H9 (cell line): ENCODE measurements around the gene SPATS2. TPM values are rescaled to one million over a fixed set of nuclear protein-coding genes. Genes with fewer than 3 reads are reported as not detected.

Experiments
- DNase-seq: peaks from one replicate; pipeline ENCODE4 v3.0.0-alpha.2; 2017
- H2AFZ ChIP-seq: one replicate; pipeline ENCODE4 v1.6.1; 2013; ENCODE audit warnings: mild to moderate bottlenecking, low read length, control low read depth, moderate library complexity
- H2AK5ac ChIP-seq: 2 replicates; pipeline ENCODE4 v1.6.1; 2013; ENCODE audit warnings: low read length, control low read depth, mixed read lengths; ENCODE audit not compliant: insufficient read length
- H2BK120ac ChIP-seq: one replicate; pipeline ENCODE4 v1.6.1; 2013; ENCODE audit warnings: low read depth, mild to moderate bottlenecking, low read length, control low read depth, inconsistent platforms; ENCODE audit not compliant: poor library complexity, severe bottlenecking
- H2BK12ac ChIP-seq: 2 replicates; pipeline ENCODE4 v1.6.1; 2013; ENCODE audit warnings: low read length, control low read depth, mixed read lengths, low read depth; ENCODE audit not compliant: insufficient read length
- H2BK15ac ChIP-seq: 2 replicates; pipeline ENCODE4 v1.6.1; 2013; ENCODE audit warnings: low read depth, low read length, control low read depth
- H2BK20ac ChIP-seq: one replicate; pipeline ENCODE4 v1.6.1; 2013; ENCODE audit warnings: low read depth, mild to moderate bottlenecking, low read length, control low read depth, inconsistent platforms; ENCODE audit not compliant: poor library complexity, severe bottlenecking
- H2BK5ac ChIP-seq: 2 replicates; pipeline ENCODE4 v1.6.1; 2013; ENCODE audit warnings: low read length, control low read depth, mixed read lengths; ENCODE audit not compliant: insufficient read length
- H3K14ac ChIP-seq: 2 replicates; pipeline ENCODE4 v1.6.1; 2013; ENCODE audit warnings: low read length, control low read depth; ENCODE audit not compliant: insufficient read depth
- H3K18ac ChIP-seq: 2 replicates; pipeline ENCODE4 v1.6.1; 2013; ENCODE audit warnings: low read depth, mild to moderate bottlenecking, mixed read lengths, low read length, control low read depth; ENCODE audit not compliant: insufficient read length
- H3K23ac ChIP-seq: 2 replicates; pipeline ENCODE4 v1.6.1; 2013; ENCODE audit warnings: low read length, control low read depth, mixed read lengths, low read depth; ENCODE audit not compliant: insufficient read length
- H3K23me2 ChIP-seq: 2 replicates; pipeline ENCODE4 v1.6.1; 2013; ENCODE audit warnings: low read depth, mild to moderate bottlenecking, mixed read lengths, low read length, control low read depth; ENCODE audit not compliant: insufficient read length, poor library complexity, severe bottlenecking
- H3K27ac ChIP-seq: 2 replicates; pipeline ENCODE4 v1.5.1; 2013; ENCODE audit warnings: low read length, control low read depth, mixed read lengths, low read depth; ENCODE audit not compliant: insufficient read length
- H3K27me3 ChIP-seq: 2 replicates; pipeline ENCODE4 v1.6.1; 2013; ENCODE audit warnings: low read length, control low read depth, inconsistent platforms; ENCODE audit not compliant: insufficient read depth
- H3K4ac ChIP-seq: 2 replicates; pipeline ENCODE4 v1.6.1; 2013; ENCODE audit warnings: low read depth, mild to moderate bottlenecking, control low read depth, inconsistent platforms, low read length, moderate library complexity
- H3K4me1 ChIP-seq: 2 replicates; pipeline ENCODE4 v1.6.1; 2013; ENCODE audit warnings: low read length, control low read depth, inconsistent platforms; ENCODE audit not compliant: insufficient read depth
- H3K4me2 ChIP-seq: 2 replicates; pipeline ENCODE4 v1.6.1; 2013; ENCODE audit warnings: low read length, control low read depth, mixed read lengths; ENCODE audit not compliant: insufficient read length, insufficient read depth
- H3K56ac ChIP-seq: 2 replicates; pipeline ENCODE4 v1.6.1; 2013; ENCODE audit warnings: low read depth, mild to moderate bottlenecking, mixed read lengths, low read length, control low read depth; ENCODE audit not compliant: insufficient read length
- H3K79me1 ChIP-seq: 2 replicates; pipeline ENCODE4 v1.6.1; 2013; ENCODE audit warnings: low read depth, mild to moderate bottlenecking, moderate library complexity, low read length, control low read depth, inconsistent platforms; ENCODE audit not compliant: insufficient read depth, poor library complexity, severe bottlenecking
- H3K79me2 ChIP-seq: 2 replicates; pipeline ENCODE4 v1.6.1; 2013; ENCODE audit warnings: low read length, control low read depth, inconsistent platforms; ENCODE audit not compliant: insufficient read depth
- H3K9ac ChIP-seq: 2 replicates; pipeline ENCODE4 v1.6.1; 2013; ENCODE audit warnings: low read length, control low read depth, mixed read lengths; ENCODE audit not compliant: insufficient read length; ENCODE audit errors: extremely low read depth
- H3K9me3 ChIP-seq: one replicate; pipeline ENCODE4 v1.6.1; 2013; ENCODE audit warnings: low read depth, low read length, inconsistent platforms; ENCODE audit not compliant: control insufficient read depth
- H3T11ph ChIP-seq: one replicate; pipeline ENCODE4 v1.6.1; 2013; ENCODE audit warnings: mild to moderate bottlenecking, low read length, control low read depth, inconsistent platforms
- H4K20me1 ChIP-seq: one replicate; pipeline ENCODE4 v1.6.1; 2013; ENCODE audit not compliant: control insufficient read depth, insufficient read length, insufficient read depth
- H4K5ac ChIP-seq: 2 replicates; pipeline ENCODE4 v1.6.1; 2013; ENCODE audit warnings: low read depth, mild to moderate bottlenecking, mixed read lengths, low read length, control low read depth; ENCODE audit not compliant: insufficient read length
- H4K8ac ChIP-seq: replicated peaks from 2 replicates; pipeline ENCODE4 v1.6.1; 2013; ENCODE audit warnings: low read length, control low read depth, mixed read lengths, low read depth; ENCODE audit not compliant: insufficient read length
- H4K91ac ChIP-seq: 2 replicates; pipeline ENCODE4 v1.6.1; 2013; ENCODE audit warnings: low read depth, mild to moderate bottlenecking, moderate library complexity, mixed read lengths, low read length, control low read depth; ENCODE audit not compliant: insufficient read length
- H3K27ac Mint-ChIP-seq, 3 experiments: 2 replicates in 2 of 3; 3 replicates in 1 of 3; pipeline ENCODE4 v1.8.0; 2020 to 2021; ENCODE audit warnings: mixed read lengths in 3 of 3, mild to moderate bottlenecking in 1 of 3, moderate library complexity in 1 of 3
- H3K27me3 Mint-ChIP-seq: 2 replicates; pipeline ENCODE4 v1.8.0; 2021; ENCODE audit warnings: low read depth, mild to moderate bottlenecking, moderate library complexity, mixed read lengths
- H3K36me3 Mint-ChIP-seq, 3 experiments: 2 replicates in 2 of 3; 3 replicates in 1 of 3; pipeline ENCODE4 v1.8.0; 2020 to 2021; ENCODE audit warnings: low read depth in 3 of 3, mixed read lengths in 3 of 3; ENCODE audit not compliant: insufficient read depth in 1 of 3
- H3K4me1 Mint-ChIP-seq, 2 experiments: 2 replicates each; pipeline ENCODE4 v1.8.0; 2020; ENCODE audit warnings: mixed read lengths in 2 of 2
- H3K4me3 Mint-ChIP-seq, 2 experiments: 2 replicates in 1 of 2; 3 replicates in 1 of 2; pipeline ENCODE4 v1.8.0; 2020 to 2021; ENCODE audit warnings: mild to moderate bottlenecking in 2 of 2, mixed read lengths in 2 of 2, moderate library complexity in 1 of 2
- H3K9me3 Mint-ChIP-seq, 2 experiments: 2 replicates in 1 of 2; 3 replicates in 1 of 2; pipeline ENCODE4 v1.8.0; 2020; ENCODE audit warnings: mild to moderate bottlenecking in 2 of 2, mixed read lengths in 2 of 2, moderate library complexity in 1 of 2
- WGBS: extraction: QIAGEN DNeasy Blood & Tissue Kit; methylation state at CpG from one replicate; pipeline ENCODE4 v1.1.7; 2013; ENCODE audit warnings: missing lambda C conversion rate, low lambda C conversion rate, mixed read lengths; ENCODE audit not compliant: insufficient read length; ENCODE audit errors: extremely low coverage; 5-methylcytosine and 5-hydroxymethylcytosine counted together
- total RNA-seq: library from RNA; stranded (reverse); gene quantifications from 2 replicates; pipeline ENCODE4 v1.2.1, GENCODE V29; 2021
- TF ChIP-seq, protein P1 (sequence below): fragments of 200-600 bp; sonication (generic); conservative IDR thresholded peaks from 3 replicates; pipeline ENCODE4 v1.8.0; 2021; ENCODE audit warnings: antibody characterized with exemption, mild to moderate bottlenecking

Gene SPATS2
- total RNA-seq, 1 experiment from 2014 or later: 17.1 TPM

DNA sequence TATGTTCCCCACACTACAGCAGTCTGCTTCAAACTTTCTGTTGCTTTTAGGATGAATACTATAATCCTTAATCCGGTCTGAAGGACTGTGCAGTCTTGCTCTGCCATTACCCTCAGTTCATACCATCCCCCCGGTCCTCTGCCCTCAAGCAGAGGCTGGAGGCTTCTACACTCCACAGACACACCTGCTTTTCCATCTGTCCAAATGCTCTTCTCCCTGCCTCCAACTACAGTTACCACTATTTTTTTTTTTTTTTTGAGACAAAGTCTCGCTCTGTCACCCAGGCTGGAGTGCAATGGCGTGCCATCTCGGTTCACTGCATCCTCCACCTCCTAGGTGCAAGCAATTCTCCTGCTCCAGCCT lies 152.3 kb downstream of the SPATS2 start:
- Mint-ChIP-seq H3K36me3 (peaks cover 7 to 16% (median 14%) of the 10 kb centered on the region in 3 experiments; a peak in 6 of 7 replicates), H3K27ac (no peak overlapping the region; a peak in 1 of 7 replicates), H3K4me3 (no peak overlapping the region), H3K9me3 (no peaks in the 10 kb centered on the region), H3K4me1 (no peaks in the 10 kb centered on the region), H3K27me3 (no peaks in the 10 kb centered on the region)
- Histone ChIP-seq H3K79me2 (no peaks in the 10 kb centered on the region), H3K23ac (no peak overlapping the region), H3K9ac (no peak overlapping the region), H3T11ph (no peak overlapping the region), H4K20me1 (no peaks in the 10 kb centered on the region), H4K91ac (no peak overlapping the region), H2AFZ (no peak overlapping the region), H4K5ac (no peak overlapping the region), H3K9me3 (no peaks in the 10 kb centered on the region), H3K56ac (no peak overlapping the region), H3K79me1 (no peaks in the 10 kb centered on the region), H4K8ac (no peak overlapping the region), H3K18ac (no peak overlapping the region), H2BK20ac (no peak overlapping the region), H2BK12ac (no peak overlapping the region), H3K4ac (no peak overlapping the region), H3K14ac (no peak overlapping the region), H3K23me2 (no peaks in the 10 kb centered on the region), H2BK15ac (no peak overlapping the region), H3K4me2 (no peak overlapping the region), H2BK5ac (no peak overlapping the region), H2AK5ac (no peak overlapping the region), H3K27me3 (no peaks in the 10 kb centered on the region), H3K4me1 (no peaks in the 10 kb centered on the region), H2BK120ac (no peak overlapping the region), H3K27ac (no peak overlapping the region)
- no peak for DNase-seq
- TF ChIP-seq, protein P1, sequence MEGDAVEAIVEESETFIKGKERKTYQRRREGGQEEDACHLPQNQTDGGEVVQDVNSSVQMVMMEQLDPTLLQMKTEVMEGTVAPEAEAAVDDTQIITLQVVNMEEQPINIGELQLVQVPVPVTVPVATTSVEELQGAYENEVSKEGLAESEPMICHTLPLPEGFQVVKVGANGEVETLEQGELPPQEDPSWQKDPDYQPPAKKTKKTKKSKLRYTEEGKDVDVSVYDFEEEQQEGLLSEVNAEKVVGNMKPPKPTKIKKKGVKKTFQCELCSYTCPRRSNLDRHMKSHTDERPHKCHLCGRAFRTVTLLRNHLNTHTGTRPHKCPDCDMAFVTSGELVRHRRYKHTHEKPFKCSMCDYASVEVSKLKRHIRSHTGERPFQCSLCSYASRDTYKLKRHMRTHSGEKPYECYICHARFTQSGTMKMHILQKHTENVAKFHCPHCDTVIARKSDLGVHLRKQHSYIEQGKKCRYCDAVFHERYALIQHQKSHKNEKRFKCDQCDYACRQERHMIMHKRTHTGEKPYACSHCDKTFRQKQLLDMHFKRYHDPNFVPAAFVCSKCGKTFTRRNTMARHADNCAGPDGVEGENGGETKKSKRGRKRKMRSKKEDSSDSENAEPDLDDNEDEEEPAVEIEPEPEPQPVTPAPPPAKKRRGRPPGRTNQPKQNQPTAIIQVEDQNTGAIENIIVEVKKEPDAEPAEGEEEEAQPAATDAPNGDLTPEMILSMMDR: no peak
- no CpG with 5 or more reads among the region's 5 CpGs for WGBS
